Muscle layer of duodenum (tissue), 2 donors: Measurements from ENCODE around the gene ELP4.
"Not testable (repeated sequence)": the region's sequence is repeated elsewhere in the genome, so short reads cannot be mapped to it uniquely, and the experiment has no call there.

Experiments used
- H3K27ac ChIP-seq: one replicate; pipeline ENCODE4 v1.7.0; 2013; ENCODE audit warnings: mild to moderate bottlenecking, low read length
- H3K27me3 ChIP-seq: one replicate; pipeline ENCODE4 v1.7.0; 2013; ENCODE audit warnings: low read depth, mild to moderate bottlenecking, control low read depth, low read length
- H3K36me3 ChIP-seq, 2 donors: one replicate each; pipeline ENCODE4 v1.7.0; 2013; ENCODE audit warnings: low read length in 2 of 2, control low read depth in 1 of 2, mild to moderate bottlenecking in 1 of 2; ENCODE audit not compliant: insufficient read depth in 2 of 2, control insufficient read depth in 1 of 2
- H3K4me1 ChIP-seq, 2 donors: one replicate each; pipeline ENCODE4 v1.7.0; 2013; ENCODE audit warnings: low read length in 2 of 2, mild to moderate bottlenecking in 2 of 2, control low read depth in 1 of 2, moderate library complexity in 1 of 2; ENCODE audit not compliant: insufficient read depth in 2 of 2, control insufficient read depth in 1 of 2
- H3K4me3 ChIP-seq, 2 donors: one replicate each; pipeline ENCODE4 v1.7.0; 2013; ENCODE audit warnings: low read length in 2 of 2, low read depth in 1 of 2, mild to moderate bottlenecking in 1 of 2
- H3K9me3 ChIP-seq, 2 donors: one replicate each; pipeline ENCODE4 v1.7.0; 2013; ENCODE audit warnings: low read length in 2 of 2, control low read depth in 1 of 2, mild to moderate bottlenecking in 1 of 2; ENCODE audit not compliant: control insufficient read depth in 1 of 2
- donor health status: healthy.

ELP4 gene

DNA sequence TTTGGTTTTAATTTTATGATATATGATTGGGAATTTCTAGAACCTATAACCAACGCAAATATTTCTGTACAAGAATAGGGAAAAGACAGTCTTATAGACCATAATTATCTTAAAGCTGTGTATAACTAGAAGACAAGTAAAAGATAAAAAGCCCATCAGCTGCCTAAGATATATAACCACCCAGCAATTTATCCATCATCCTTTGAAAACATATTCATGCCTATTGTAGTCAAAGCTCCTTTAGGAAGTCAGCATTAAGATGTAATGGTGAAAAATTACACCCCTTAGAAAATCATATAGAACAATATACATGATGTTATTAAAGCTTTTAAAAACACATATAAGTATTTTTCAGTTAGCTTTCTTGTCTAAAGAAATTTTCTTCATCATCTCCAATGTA, 46.4 kb downstream of the ELP4 start:
- H3K9me3 ChIP-seq, result no peaks in the 10 kb centered on the region
- H3K27me3 ChIP-seq, result no peaks in the 10 kb centered on the region
- H3K36me3 ChIP-seq, result no peaks in the 10 kb centered on the region
- H3K4me3 ChIP-seq, result no peak overlapping the region
- H3K4me1 ChIP-seq, result peaks cover 3 to 4% of the 10 kb centered on the region in 2 donors
- no peak overlapping the region for H3K27ac ChIP-seq

DNA sequence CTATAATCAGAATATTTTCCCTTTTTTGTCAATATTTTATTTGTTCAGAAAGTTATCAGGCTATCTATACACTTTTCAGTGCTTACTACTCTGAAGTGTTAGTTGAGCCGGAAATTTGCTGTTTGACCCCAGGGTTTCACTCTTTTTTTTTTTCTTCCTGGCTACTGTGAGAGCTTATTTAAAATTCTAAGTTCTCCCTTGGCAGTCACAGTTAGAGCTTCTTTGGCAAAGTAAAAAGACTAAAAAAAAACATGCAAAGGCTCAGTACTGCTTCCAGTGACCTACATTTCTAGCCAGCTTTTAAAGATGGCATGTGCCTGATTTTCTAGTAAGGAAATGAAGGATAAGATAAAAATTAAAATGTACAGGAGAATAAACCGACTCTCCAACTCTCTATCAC, 48.4 kb downstream of the ELP4 start:
- H3K27ac ChIP-seq, result no peak overlapping the region
- peaks cover 4% of the 10 kb centered on the region in 2 donors for H3K4me1 ChIP-seq
- no peaks in the 10 kb centered on the region for H3K36me3 ChIP-seq
- H3K27me3 ChIP-seq, result no peaks in the 10 kb centered on the region
- no peak overlapping the region for H3K4me3 ChIP-seq
- no peaks in the 10 kb centered on the region for H3K9me3 ChIP-seq

DNA sequence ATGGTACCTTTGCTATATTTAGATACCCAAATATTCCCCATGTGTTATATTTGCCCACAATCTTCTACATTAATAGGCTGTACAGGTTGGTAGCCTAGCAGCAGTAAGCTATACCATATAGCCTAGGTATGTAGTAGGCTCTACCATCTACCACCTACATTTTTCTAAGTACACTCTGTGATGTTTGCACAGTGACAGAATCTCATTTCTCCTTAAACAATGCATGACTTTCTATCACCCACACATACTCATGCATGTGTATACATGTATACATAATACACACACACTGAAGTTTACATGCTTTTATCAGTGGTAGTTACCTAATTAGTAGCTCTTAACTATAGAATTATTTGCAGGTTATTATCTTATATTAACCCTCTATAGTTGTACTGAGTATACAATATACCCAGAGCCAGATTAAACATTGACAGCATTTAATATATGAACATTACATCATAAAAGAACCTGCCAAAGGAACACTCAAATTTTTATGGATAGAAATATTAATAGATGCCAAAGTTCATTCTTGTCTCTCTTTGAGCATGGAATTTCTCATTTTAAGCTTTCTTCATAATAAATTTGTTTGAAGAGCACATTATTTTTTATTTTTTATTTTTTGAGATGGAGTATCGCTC, 51.4 kb downstream of the ELP4 start:
- Histone ChIP-seq H3K9me3 (no peaks in the 10 kb centered on the region), H3K4me1 (peaks cover 4% of the 10 kb centered on the region in 2 donors), H3K27ac (no peak overlapping the region), H3K27me3 (no peaks in the 10 kb centered on the region), H3K4me3 (no peak overlapping the region), H3K36me3 (no peaks in the 10 kb centered on the region)

DNA sequence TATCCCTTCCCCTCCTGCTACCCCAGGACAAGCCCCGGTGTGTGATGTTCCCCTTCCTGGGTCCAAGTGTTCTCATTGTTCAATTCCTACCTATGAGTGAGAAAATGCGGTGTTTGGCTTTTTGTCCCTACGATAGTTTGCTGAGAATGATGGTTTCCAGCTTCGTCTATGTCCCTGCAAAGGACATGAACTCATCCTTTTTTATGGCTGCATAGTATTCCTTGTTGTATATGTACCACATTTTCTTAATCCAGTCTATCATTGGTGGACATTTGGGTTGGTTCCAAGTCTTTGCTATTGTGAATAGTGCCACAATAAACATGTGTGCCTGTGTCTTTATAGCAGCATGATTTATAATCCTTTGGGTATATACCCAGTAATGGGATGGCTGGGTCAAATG, 55.0 kb downstream of the ELP4 start:
- not testable (repeated sequence) for H3K9me3 ChIP-seq, H3K4me3 ChIP-seq, H3K36me3 ChIP-seq, H3K4me1 ChIP-seq, H3K27ac ChIP-seq, H3K27me3 ChIP-seq

DNA sequence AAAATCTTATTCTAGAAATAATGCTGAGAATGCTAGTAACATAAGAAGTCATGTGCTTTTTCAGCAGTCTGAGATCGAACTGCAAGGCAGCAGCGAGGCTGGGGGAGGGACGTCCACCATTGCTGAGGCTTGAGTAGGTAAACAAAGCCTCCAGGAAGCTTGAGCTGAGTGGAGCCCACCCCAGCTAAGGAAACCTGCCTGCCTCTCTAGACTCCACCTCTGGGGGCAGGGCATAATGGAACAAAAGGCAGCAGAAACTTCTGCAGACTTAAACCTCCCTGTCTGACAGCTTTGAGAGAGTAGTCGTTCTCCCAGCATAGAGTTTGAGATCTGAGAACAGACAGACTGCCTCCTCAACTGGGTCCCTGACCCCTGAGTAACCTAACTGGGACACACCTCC, 64.6 kb downstream of the ELP4 start:
- not testable (repeated sequence) for H3K27ac ChIP-seq, H3K9me3 ChIP-seq, H3K4me1 ChIP-seq, H3K4me3 ChIP-seq, H3K27me3 ChIP-seq, H3K36me3 ChIP-seq

DNA sequence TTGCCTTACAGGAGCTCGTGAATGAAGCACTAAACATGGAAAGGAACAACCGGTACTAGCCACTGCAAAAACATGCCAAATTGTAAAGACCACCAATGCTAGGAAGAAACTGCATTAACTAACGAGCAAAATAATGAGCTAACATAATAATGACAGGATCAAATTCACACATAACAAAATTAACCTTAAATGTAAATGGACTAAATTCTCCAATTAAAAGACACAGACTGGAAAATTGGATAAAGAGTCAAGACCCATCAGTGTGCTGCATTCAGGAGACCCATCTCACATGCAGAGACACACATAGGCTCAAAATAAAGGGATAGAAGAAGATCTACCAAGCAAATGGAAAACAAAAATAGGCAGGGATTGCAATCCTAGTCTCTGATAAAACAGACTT, 66.2 kb downstream of the ELP4 start:
- not testable (repeated sequence) for H3K36me3 ChIP-seq, H3K9me3 ChIP-seq, H3K27ac ChIP-seq, H3K27me3 ChIP-seq, H3K4me3 ChIP-seq, H3K4me1 ChIP-seq

DNA sequence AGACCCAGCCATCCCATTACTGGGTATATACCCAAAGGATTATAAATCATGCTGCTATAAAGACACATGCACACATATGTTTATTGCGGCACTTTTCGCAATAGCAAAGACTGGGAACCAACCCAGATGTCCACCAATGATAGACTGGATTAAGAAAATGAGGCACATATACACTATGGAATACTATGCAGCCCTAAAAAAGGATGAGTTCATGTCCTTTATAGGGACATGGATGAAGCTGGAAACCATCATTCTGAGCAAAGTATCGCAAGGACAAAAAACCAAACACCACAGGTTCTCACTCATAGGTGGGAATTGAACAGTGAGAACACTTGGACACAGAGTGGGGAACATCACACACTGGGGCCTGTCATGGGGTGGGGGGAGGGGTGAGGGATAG, 69.8 kb downstream of the ELP4 start:
- not testable (repeated sequence) for H3K27me3 ChIP-seq, H3K36me3 ChIP-seq, H3K27ac ChIP-seq, H3K4me3 ChIP-seq, H3K9me3 ChIP-seq, H3K4me1 ChIP-seq

DNA sequence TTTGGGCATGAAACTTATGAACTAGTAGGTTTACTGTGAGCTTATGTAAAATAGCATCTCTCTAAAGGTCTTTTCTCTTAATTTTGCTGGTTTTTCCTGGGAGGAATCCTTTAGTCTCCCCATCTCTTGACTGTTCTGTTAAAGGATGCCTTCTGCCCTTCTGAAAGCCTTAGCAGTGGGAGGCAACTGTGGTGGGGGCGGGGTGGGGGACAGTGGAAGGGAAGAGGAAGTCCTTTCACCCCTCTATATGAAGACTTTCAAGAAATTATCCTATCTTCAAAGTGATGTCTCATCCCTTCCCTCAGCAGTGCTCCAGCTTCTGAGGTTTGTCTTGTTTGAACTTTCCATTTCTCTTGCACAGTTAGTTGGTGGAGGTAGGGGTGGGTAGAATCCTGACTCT, 73.1 kb downstream of the ELP4 start:
- Histone ChIP-seq H3K36me3 (peaks cover 0 to 5% of the 10 kb centered on the region in 2 donors), H3K4me1 (no peaks in the 10 kb centered on the region), H3K9me3 (no peaks in the 10 kb centered on the region), H3K4me3 (no peak overlapping the region), H3K27me3 (no peaks in the 10 kb centered on the region), H3K27ac (no peak overlapping the region)

DNA sequence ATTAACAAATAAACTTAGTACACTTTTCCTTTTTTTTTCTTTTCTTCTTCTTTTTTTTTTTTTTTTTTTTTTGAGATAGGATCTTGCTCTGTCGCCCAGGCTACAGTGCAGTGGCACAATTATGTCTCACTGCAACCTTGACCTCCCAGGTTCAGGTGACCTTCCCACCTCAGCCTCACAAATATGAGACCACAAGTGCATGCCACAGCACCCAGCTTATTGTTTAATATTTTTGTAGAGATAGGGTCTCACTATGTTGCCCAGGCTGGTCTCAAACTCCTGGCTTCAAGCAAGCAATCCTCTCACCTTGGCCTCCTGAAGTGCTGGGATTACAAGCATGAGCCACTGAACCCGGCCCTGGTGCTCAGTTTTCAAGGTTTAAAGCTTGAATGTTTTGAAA, 88.9 kb downstream of the ELP4 start:
- Histone ChIP-seq H3K36me3 (peaks cover 0 to 7% of the 10 kb centered on the region in 2 donors), H3K4me3 (no peak overlapping the region), H3K27me3 (no peaks in the 10 kb centered on the region), H3K27ac (no peak overlapping the region), H3K4me1 (no peaks in the 10 kb centered on the region), H3K9me3 (no peaks in the 10 kb centered on the region)

DNA sequence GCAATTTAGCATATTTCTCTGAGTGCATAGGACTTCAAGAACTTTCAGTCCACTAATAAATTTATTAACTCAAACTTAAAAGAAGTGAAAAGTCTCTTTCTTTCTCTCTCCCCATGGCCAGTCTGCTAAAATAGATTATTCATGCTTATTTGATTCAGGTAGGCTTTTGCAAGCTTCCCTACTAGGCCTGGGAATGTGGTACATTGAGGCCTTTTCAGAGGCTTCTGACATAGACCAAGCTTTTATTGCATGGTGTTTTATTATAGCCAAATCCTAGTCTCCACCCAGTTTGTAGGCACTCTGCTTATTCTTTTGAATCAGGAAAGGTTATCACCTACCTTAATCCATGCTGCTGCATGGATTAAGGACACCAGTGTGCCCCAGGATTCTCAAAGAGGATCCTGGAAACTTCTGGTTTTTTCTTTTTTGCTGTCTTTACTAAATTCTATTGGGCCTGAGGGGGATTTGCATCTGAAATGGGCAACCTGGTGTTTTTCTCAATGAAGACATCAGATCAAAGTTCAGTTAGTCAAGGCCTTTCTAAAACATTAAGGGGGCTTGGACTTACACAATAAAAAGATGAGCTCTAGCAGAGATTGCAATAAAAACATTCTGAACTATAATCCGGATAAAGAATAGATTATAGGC, 92.2 kb downstream of the ELP4 start:
- Histone ChIP-seq H3K27me3 (no peaks in the 10 kb centered on the region), H3K27ac (no peak overlapping the region), H3K36me3 (no peaks in the 10 kb centered on the region), H3K9me3 (no peaks in the 10 kb centered on the region), H3K4me3 (no peak overlapping the region), H3K4me1 (no peaks in the 10 kb centered on the region)

DNA sequence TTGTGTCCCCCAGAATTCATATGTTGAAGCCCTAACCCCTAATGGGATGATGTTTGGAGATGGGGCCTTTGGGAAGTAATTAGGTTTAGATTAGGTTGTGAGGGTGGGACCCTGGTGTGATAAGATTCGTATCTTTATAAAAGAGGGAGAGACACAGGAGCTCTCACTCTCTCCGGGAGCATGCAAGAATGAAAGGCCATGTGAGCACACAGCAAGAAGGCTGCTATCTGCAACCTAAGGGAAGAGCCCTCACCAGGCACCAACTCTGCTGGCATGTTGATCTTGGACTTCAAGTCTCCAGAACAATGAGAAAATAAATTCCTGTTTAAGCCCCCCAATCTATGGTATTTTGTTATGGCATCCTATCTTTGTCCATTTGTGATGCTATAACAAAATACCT, 97.3 kb downstream of the ELP4 start:
- Histone ChIP-seq H3K36me3 (no peaks in the 10 kb centered on the region), H3K4me1 (no peaks in the 10 kb centered on the region), H3K27ac (no peak overlapping the region), H3K27me3 (no peaks in the 10 kb centered on the region), H3K9me3 (no peaks in the 10 kb centered on the region), H3K4me3 (no peak overlapping the region)

DNA sequence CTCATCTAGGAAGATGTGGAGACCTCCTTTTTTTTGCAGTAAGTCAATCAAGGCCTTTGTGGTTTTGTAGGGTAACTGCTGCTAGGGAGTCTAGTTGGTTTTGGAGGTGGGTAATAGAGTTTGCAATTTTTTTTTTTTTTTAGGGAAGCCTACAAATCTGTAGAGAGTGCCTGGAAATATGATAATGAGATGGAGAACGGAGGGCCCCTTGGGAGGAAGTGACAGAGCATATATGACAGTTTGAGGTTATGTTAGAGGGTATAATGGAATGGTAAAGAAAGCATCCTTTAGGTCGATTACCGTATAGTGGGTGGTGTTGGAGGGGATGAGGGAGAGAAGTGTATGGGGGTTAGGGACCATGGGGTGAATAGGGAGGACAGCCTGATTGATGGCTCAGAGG, 98.3 kb downstream of the ELP4 start:
- H3K4me1 ChIP-seq, result no peaks in the 10 kb centered on the region
- H3K36me3 ChIP-seq, result no peaks in the 10 kb centered on the region
- no peaks in the 10 kb centered on the region for H3K9me3 ChIP-seq
- H3K27me3 ChIP-seq, result no peaks in the 10 kb centered on the region
- no peak overlapping the region for H3K27ac ChIP-seq
- no peak overlapping the region for H3K4me3 ChIP-seq
